Activated effector memory CD4-positive, alpha-beta T cell treated with anti-CD3 and anti-CD28 coated beads, Interleukin-2, amount 50 U/mL, for 16 hours (primary cell): ENCODE data around the gene TSPAN5.

Source experiments
- DNase-seq: peaks from one replicate; pipeline ENCODE4 v3.0.0-alpha.2; 2020

The TSPAN5 gene

DNA sequence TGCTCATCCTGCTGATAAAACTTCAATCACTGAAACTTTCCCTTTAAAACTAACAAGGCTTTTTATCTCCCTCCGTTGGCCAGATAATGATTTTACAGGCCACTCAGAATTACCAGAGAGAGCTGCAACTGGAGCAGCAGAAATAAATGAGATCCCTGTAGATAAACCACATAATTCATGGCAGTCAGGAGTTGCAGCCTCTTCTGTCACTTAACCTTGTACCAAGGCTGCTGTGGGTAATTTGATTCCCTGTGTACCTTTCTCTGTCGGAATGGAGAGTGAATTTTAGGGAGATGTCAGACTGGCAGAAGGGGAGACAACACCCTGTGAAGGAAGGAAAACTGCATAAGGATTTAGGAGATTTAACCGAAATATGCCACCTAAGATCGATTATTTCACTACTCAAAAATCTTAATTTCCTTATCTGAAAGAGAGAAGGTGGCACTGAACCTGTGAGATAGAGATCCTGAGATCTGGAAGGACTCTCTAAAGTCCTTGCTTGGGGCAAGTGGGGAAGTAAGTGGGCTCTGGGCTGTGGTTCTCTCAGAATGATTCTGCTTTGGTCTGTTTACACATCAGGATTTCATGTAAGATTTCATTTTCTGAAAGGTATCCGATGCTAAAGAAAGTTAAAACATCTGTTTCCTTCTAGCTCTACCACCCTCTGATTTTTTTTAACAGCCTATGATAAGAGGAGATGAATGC lies 14.3 kb upstream of the TSPAN5 start:
- no peak for DNase-seq

DNA sequence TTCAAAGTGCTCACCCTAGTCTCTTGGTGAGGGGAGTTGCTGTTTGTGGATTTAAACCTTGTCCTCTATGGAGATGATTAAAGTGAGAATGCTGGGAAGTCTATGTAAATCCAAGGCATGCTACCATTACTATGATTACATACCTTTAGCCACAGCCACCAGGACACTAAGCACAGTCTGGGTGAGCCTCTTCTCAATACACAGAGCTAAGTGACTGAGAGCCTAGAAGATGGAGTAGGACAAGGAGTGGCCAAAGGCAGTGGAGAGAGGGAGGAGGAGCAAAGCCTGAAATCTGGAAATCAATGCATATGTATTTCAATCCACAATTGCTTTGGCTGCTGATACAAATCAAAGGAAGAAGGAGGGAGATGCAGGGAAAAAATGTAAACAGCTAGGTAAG lies 12.7 kb upstream of the TSPAN5 start:
- no peak for DNase-seq

DNA sequence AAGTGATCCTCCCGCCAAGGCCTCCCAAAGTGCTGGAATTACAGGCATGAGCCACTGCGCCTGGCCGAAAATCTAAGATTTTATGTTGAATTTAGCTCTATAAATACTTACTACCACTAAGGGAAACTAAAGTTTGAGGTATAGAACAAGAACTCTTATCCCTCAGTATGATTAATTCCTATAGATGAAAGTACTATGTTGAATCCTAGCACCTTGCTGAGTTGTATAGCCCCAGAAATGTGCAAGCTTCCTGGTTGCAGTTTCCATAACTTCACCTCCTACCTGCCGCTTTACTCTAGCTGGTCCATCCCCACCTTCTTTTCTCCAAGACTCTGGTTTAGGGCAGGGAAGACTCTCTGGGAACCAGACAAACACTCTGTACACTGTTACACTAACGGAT lies 11.8 kb upstream of the TSPAN5 start:
- no peak for DNase-seq

GRCh38 chr4:98669577-98669976 lies 11.2 kb upstream of the TSPAN5 start:
- no peak for DNase-seq

GRCh38 chr4:98664959-98665358 lies 6.5 kb upstream of the TSPAN5 start:
- DNase-seq, result no peak

GRCh38 chr4:98663226-98664006 lies 5.0 kb upstream of the TSPAN5 start:
- peak; percentile 83 for DNase-seq

- peak; percentile 76 for DNase-seq
These were observed 4.3 kb upstream of the TSPAN5 start for GRCh38 chr4:98662626-98663225.

GRCh38 chr4:98662055-98662453 lies 3.6 kb upstream of the TSPAN5 start:
- DNase-seq, result no peak

DNA sequence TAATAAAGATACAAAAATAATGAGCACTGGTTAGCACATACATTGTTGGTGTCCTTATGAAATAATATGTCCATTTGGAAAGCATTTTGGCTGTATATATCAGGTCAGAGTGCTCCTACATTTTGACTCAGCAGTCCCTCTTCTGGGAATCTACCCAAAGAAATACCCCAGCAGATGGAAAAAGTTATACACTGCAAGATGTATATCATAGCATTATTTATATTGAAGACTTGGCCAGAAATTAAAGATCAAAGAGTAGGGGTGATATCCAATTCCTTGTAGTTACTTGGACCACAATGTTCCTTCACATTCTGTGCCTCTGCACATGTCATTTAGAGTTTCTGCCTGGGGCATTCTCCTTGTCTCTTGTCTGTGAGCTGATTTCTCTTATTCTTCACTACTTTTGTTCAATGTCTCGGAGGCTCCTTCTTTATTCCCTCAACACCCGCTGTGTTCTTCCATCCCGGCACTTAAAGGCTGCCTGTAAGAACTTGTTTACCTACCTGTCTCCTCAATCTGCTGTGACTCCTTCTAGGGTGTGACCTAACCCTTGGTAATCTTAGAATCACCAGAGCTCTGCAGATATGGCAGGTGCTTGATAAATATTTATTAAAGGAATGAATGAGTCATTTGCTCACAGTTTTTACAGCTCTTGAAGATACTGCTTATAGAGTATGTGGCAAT lies 3.1 kb upstream of the TSPAN5 start:
- no peak for DNase-seq

DNA sequence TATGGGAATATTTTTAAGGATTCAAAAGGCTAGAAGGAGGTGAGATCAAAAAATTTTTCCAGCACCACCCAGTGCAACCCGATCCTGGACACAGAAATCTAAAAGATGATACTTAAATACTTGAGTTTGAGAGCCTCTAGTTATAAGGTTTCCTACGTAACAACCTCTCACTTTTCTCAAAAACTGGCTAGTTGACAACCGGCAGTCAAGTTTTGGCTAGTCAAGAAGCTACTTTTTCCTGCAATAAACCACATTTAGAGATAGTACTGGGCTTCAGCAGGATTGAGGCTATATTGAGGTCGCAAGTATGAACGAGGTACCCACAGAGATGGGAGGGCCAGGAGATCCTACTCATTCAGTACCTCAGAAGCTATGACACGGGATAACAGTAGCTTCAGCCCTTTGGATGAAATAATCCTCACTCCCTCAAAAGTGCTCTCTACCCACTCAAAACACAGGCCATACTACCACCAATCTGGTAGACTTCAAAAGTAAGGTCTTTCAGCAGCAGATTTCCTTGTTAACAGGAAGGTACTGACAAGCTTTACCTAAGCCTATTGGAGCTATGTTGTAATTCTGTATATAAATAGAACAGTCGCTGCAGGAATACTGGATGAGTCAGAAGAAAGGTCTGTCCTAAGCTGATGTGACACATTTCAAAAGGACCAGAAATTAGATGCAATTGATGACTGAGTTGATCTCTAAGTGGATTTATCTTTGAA lies 1.5 kb upstream of the TSPAN5 start:
- DNase-seq, result no peak

- DNase-seq, result no peak
These were observed 738 bp upstream of the TSPAN5 start for GRCh38 chr4:98659106-98659592.

DNA sequence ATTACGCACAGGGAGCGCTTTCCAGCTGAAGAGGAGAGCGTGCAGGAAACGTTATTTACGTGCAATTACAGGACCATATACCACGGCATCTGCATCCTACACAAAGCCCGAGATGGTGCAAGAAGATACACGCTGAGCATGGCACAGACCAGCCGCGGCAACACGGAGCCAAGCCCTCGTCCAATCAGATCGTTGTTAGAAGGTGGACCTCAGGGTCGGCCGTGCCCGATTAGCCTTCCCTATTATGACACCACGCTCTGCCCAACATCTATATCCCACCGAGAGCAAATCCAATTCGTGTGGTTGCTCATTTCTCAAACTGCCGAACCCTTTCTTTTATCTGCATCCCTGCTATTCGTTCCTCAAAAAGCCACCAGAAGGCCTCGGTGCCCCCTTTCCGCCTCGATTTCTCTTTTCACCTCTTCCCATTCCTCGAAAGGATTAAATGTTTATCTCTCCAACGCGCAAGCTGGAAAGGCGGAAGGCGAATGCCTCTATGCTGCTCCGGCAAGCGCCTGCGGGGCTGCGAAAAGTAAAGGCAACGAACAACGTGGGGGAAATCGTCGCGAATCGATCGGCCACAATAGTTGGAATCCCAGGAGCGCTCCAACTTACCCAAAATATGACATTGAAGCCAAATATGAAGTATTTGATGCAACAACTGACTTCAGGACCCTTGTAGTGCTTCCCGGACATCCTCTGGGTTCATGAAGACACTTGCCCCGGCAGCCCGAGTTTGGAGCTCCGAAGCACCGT lies 702 bp downstream of the TSPAN5 start:
- peak; percentile 77 for DNase-seq

GRCh38 chr4:98656886-98657285 lies 1.5 kb downstream of the TSPAN5 start:
- DNase-seq, result no peak

DNA sequence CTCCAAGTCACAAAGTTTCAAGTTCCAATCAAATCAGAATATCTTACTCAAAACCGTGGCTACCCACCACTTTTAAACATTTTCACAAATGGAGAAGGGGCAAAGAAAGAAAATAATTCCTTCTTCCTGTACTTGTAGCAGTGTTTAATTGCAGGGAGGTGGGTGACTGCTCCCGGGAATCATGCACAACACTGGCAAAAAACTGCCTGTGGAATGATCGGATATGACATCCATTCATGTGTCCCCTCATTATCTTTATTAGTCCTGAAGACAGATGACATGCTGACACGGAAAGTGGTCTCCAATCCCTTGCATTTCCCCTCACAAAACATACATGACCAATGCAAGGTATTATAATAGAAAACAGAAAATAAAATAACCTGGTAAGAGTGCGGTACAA lies 2.0 kb downstream of the TSPAN5 start:
- no peak for DNase-seq

- no peak for DNase-seq
These were observed 4.2 kb downstream of the TSPAN5 start for GRCh38 chr4:98653890-98654867.

DNA sequence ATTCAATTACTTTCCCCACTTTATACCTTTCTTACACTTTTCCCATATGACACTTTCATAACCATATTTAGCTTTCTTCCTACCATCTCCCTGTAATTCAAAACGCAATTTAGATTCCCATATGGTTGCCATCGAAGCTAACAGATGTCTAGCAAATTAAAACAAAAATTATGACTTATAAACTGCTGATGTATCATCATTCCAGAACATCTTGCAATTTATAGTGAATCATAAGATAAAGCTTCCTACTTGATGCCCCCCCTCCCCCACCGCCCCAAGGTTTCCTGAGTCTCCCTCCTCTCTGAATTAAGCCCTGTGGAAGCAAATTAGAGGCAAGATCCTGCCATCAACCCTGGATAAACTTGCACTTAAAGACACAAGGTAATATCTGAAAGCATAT lies 5.4 kb downstream of the TSPAN5 start:
- no peak for DNase-seq

GRCh38 chr4:98648602-98649001 lies 9.8 kb downstream of the TSPAN5 start:
- no peak for DNase-seq

- no peak for DNase-seq
These were observed 12.0 kb downstream of the TSPAN5 start for GRCh38 chr4:98646422-98646821.

- DNase-seq, result no peak
These were observed 12.9 kb downstream of the TSPAN5 start for GRCh38 chr4:98645527-98645926.

DNA sequence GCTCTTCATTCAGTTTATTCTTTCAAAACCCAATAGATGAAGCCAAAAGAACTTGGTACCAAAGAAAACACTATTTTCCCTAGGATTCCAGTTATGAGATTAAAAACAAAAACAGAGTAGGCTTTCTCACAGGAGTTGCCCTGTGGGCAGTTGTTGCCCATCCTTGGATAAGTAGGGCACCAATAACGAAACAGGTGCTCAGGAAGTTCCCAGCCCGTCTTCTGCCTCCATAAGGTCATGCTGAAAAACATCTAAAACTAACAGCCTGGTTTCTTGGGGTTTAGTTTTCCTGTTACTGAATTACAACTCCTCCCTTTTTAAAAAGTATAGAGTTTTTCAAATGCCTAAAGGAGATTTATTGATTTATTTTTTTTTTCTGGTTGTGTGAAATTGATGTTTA lies 14.7 kb downstream of the TSPAN5 start:
- DNase-seq, result no peak

DNA sequence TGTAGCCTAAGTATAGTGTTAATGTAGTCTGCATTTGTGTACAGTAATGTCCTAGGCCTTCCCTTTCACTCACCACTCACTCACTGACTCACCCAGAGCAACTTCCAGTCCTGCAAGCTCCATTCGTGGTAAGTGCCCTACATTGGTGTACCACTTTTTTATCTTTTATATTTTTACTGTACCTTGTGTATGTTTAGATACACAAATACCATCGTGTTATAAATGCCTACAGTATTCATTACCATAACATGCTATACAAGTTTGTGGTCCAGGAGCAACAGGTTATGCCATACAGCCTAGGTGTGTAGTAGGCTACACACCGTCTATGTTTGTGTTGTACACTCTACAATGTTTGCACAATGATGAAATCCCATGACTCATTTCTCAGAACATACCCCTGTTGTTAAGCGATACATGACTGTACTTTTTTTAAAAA lies 15.4 kb downstream of the TSPAN5 start:
- no peak for DNase-seq
